Hepatocyte (in vitro differentiated cells): Measurements from ENCODE around the gene PCDHGA8. TPM values are rescaled to one million over a fixed set of nuclear protein-coding genes. Genes with fewer than 3 reads are reported as not detected.
A peak's percentile ranks its signal among the peaks of the same experiment; 100 is the strongest.
"Not testable (repeated sequence)": the region's sequence is repeated elsewhere in the genome, so short reads cannot be mapped to it uniquely, and the experiment has no call there.

Experiments
- DNase-seq: peaks from one replicate; pipeline ENCODE4 v3.0.0-alpha.2; 2016; ENCODE audit warnings: low spot score
- H2AFZ ChIP-seq: fragments of 200-600 bp; sonication (generic); 2 replicates; pipeline ENCODE4 v1.6.0; 2016; ENCODE audit warnings: antibody characterized with exemption, mild to moderate bottlenecking
- H3K27ac ChIP-seq: fragments of 200-600 bp; sonication (generic); 2 replicates; pipeline ENCODE4 v1.5.1; 2016; ENCODE audit warnings: mild to moderate bottlenecking
- H3K27me3 ChIP-seq: fragments of 200-600 bp; sonication (generic); 2 replicates; pipeline ENCODE4 v1.6.1; 2016
- H3K36me3 ChIP-seq: fragments of 200-600 bp; sonication (generic); replicated peaks from 2 replicates; pipeline ENCODE4 v1.5.1; 2016; ENCODE audit warnings: low read depth; ENCODE audit not compliant: insufficient read depth
- H3K4me1 ChIP-seq: fragments of 200-600 bp; sonication (generic); 2 replicates; pipeline ENCODE4 v1.5.1; 2016; ENCODE audit warnings: mild to moderate bottlenecking, moderate library complexity; ENCODE audit not compliant: insufficient read depth
- H3K4me2 ChIP-seq: fragments of 200-600 bp; sonication (generic); 2 replicates; pipeline ENCODE4 v1.6.0; 2016
- H3K4me3 ChIP-seq: fragments of 200-600 bp; sonication (generic); 2 replicates; pipeline ENCODE4 v1.5.1; 2016; ENCODE audit warnings: mild to moderate bottlenecking
- H3K79me2 ChIP-seq: fragments of 200-600 bp; sonication (generic); 2 replicates; pipeline ENCODE4 v1.6.0; 2017; ENCODE audit warnings: mild to moderate bottlenecking
- H3K9me2 ChIP-seq: fragments of 200-600 bp; sonication (generic); replicated peaks from 2 replicates; pipeline ENCODE4 v1.6.0; 2017; ENCODE audit warnings: mild to moderate bottlenecking; ENCODE audit not compliant: insufficient read depth
- H3K9me3 ChIP-seq: fragments of 200-600 bp; sonication (generic); 2 replicates; pipeline ENCODE4 v1.5.1; 2016; ENCODE audit warnings: low read depth, mild to moderate bottlenecking
- H4K20me1 ChIP-seq: fragments of 200-600 bp; sonication (generic); 2 replicates; pipeline ENCODE4 v1.6.0; 2016; ENCODE audit warnings: mild to moderate bottlenecking; ENCODE audit not compliant: insufficient read depth, poor library complexity, severe bottlenecking
- EZH2 ChIP-seq: fragments of 200-600 bp; sonication (generic); IDR thresholded peaks from 2 replicates; pipeline ENCODE4 v1.6.1; 2016; ENCODE audit warnings: antibody characterized with exemption, mild to moderate bottlenecking, borderline replicate concordance
- EZH2phosphoT487 ChIP-seq: fragments of 200-600 bp; sonication (generic); IDR thresholded peaks from one replicate; pipeline ENCODE4 v1.6.1; 2018; ENCODE audit warnings: antibody characterized with exemption, mild to moderate bottlenecking, low read depth, moderate library complexity; ENCODE audit not compliant: unreplicated experiment, severe bottlenecking
- WGBS: methylation state at CpG from one replicate; pipeline ENCODE4 v1.1.6; 2016; ENCODE audit warnings: low lambda C conversion rate; ENCODE audit errors: missing lambda C conversion rate; 5-methylcytosine and 5-hydroxymethylcytosine counted together
- polyA plus RNA-seq: library from polyadenylated mRNA; unstranded; fragments of >200 nt; fragmentation: Nextera tagmentation; extraction: Ambion mirVana; gene quantifications from 2 replicates; pipeline ENCODE4 v1.2.1, GENCODE V29; 2016
- total RNA-seq: library from RNA; depleted of rRNA; stranded (reverse); fragments of >200 nt; gene quantifications from 2 replicates; pipeline ENCODE4 v1.2.3, GENCODE V29; 2014
- TF ChIP-seq, protein P1 (sequence below): fragments of 200-600 bp; sonication (generic); IDR thresholded peaks from 2 replicates; pipeline ENCODE4 v1.5.1; 2016; ENCODE audit warnings: antibody characterized with exemption, mild to moderate bottlenecking; ENCODE audit not compliant: poor library complexity

The PCDHGA8 gene
- total and polyA plus RNA-seq, 2 experiments from 2014 or later: 0.53 to 1.00 TPM

DNA sequence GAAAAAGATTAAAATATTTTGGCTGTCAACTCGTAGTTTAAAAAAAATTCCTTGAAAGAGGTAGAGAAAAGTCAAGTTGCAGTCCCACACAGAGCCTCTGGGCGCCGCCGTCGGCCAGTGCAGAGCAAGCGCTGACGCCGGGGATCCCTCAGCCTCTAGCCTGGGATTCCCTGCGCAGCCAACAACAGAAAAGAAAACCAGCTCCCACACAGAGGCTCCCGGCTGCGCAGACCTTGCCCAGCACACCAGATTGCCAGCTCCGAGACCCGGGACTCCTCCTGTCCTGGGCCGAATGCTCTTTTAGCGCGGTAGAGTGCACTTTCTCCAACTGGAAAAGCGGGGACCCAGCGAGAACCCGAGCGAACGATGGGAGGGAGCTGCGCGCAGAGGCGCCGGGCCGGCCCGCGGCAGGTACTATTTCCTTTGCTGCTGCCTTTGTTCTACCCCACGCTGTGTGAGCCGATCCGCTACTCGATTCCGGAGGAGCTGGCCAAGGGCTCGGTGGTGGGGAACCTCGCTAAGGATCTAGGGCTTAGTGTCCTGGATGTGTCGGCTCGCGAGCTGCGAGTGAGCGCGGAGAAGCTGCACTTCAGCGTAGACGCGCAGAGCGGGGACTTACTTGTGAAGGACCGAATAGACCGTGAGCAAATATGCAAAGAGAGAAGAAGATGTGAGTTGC lies 25.2 kb downstream of the PCDHGA8 start, which contains the start of gene PCDHGB7:
Gene PCDHGB7, plus strand, starts transcription at position 184 of the 679 bp plus-strand sequence. Its CDS starts 183 bp downstream, at position 367.
- H3K27me3 ChIP-seq: not testable (repeated sequence)
- WGBS: 7% methylated on average over 45 of the region's 47 CpGs

DNA sequence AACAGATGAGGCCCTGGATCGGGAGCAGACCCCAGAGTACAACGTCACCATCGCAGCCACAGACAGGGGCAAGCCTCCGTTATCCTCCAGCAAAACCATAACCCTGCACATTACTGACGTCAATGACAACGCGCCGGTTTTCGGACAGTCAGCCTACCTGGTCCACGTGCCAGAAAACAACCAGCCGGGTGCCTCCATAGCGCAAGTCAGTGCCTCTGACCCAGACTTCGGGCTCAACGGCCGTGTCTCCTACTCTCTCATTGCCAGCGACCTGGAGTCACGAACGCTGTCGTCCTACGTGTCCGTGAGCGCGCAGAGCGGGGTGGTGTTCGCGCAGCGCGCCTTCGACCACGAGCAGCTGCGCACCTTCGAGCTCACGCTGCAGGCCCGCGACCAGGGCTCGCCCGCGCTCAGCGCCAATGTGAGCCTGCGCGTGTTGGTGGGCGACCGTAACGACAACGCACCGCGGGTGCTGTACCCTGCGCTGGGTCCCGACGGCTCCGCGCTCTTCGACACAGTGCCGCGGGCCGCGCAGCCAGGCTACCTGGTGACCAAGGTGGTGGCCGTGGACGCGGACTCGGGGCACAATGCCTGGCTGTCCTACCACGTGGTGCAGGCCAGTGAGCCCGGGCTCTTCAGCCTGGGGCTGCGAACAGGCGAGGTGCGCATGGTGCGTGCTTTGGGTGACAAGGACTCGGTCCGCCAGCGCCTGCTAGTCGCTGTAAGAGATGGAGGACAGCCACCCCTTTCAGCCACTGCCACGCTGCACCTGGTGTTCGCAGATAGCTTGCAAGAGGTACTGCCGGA lies 26.8 kb downstream of the PCDHGA8 start:
- no peak overlapping the region for H2AFZ ChIP-seq
- no peak overlapping the region for H3K4me3 ChIP-seq
- no peaks in the 10 kb centered on the region for H3K4me1 ChIP-seq
- H3K4me2 ChIP-seq: no peak overlapping the region
- H4K20me1 ChIP-seq: no peaks in the 10 kb centered on the region
- H3K9me2 ChIP-seq: no peaks in the 10 kb centered on the region
- H3K27me3 ChIP-seq: no peaks in the 10 kb centered on the region
- WGBS: over 99% methylated on average over 72 of the region's 74 CpGs
- TF ChIP-seq, protein P1, sequence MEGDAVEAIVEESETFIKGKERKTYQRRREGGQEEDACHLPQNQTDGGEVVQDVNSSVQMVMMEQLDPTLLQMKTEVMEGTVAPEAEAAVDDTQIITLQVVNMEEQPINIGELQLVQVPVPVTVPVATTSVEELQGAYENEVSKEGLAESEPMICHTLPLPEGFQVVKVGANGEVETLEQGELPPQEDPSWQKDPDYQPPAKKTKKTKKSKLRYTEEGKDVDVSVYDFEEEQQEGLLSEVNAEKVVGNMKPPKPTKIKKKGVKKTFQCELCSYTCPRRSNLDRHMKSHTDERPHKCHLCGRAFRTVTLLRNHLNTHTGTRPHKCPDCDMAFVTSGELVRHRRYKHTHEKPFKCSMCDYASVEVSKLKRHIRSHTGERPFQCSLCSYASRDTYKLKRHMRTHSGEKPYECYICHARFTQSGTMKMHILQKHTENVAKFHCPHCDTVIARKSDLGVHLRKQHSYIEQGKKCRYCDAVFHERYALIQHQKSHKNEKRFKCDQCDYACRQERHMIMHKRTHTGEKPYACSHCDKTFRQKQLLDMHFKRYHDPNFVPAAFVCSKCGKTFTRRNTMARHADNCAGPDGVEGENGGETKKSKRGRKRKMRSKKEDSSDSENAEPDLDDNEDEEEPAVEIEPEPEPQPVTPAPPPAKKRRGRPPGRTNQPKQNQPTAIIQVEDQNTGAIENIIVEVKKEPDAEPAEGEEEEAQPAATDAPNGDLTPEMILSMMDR: no peak
- no peak for DNase-seq
- peaks cover 63% of the 10 kb centered on the region for H3K9me3 ChIP-seq
- peaks cover 8% of the 10 kb centered on the region for H3K36me3 ChIP-seq
- H3K27ac ChIP-seq: no peak overlapping the region
- H3K79me2 ChIP-seq: peaks cover 10% of the 10 kb centered on the region

More for the DNA sequence above, 25.2 kb downstream of the PCDHGA8 start, which contains the start of gene PCDHGB7:
- not testable (repeated sequence) for H2AFZ ChIP-seq, H3K9me2 ChIP-seq, H3K79me2 ChIP-seq, H3K4me1 ChIP-seq, H4K20me1 ChIP-seq, H3K36me3 ChIP-seq
- TF ChIP-seq, protein P1: peak; percentile 67
- Histone ChIP-seq H3K27ac (peak within 1 kb of the TSS; percentile 21), H3K4me3 (peak within 1 kb of the TSS; percentile 22), H3K9me3 (peaks cover 55% of the 10 kb centered on the region), H3K4me2 (peak within 1 kb of the TSS; percentile 66)
- DNase-seq: peak; percentile 83

DNA sequence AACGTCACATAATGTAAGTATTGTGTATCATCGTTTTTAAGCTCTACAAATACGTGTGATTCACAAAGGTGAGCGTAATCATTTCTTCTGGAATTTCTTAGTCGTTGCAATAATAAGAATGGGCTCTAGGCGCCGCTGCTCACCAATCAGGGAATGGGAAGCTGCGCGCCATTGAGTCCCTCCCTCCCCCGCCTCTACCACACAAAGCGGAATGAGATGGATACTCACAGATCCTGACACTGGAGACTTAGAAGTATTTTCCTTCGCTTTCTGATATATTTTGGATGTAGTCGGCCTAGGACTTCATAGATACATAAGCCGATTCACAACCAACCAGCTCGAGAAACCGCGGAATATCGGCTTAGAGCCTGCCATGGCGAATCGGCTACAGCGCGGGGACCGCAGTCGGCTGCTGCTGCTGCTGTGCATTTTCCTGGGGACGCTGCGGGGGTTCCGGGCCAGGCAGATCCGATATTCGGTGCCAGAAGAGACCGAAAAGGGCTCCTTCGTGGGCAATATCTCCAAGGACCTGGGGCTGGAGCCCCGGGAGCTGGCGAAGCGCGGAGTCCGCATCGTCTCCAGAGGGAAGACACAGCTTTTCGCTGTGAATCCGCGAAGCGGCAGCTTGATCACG lies 28.5 kb downstream of the PCDHGA8 start, which contains the start of gene PCDHGA11:
Gene PCDHGA11, plus strand, starts transcription at position 197 of the 634 bp plus-strand sequence. Its CDS starts 177 bp downstream, at position 374.
- Histone ChIP-seq H3K4me1 (no peaks in the 10 kb centered on the region), H4K20me1 (no peaks in the 10 kb centered on the region), H3K4me2 (peak within 1 kb of the TSS; percentile 60), H3K79me2 (peaks cover 13% of the 10 kb centered on the region), H3K27ac (no peak within 1 kb of the TSS), H2AFZ (no peak within 1 kb of the TSS), H3K9me3 (peaks cover 74% of the 10 kb centered on the region), H3K9me2 (no peaks in the 10 kb centered on the region), H3K4me3 (peak within 1 kb of the TSS; percentile 29), H3K36me3 (peaks cover 14% of the 10 kb centered on the region), H3K27me3 (no peaks in the 10 kb centered on the region)
- DNase-seq: peak; percentile 52
- WGBS: 51% methylated on average over 42 of the region's 42 CpGs
- TF ChIP-seq EZH2phosphoT487 (no peak), EZH2 (no peak)
- TF ChIP-seq, protein P1: peak; percentile 32
